Measurements from ENCODE around the gene RIN3.

RIN3 gene

DNA sequence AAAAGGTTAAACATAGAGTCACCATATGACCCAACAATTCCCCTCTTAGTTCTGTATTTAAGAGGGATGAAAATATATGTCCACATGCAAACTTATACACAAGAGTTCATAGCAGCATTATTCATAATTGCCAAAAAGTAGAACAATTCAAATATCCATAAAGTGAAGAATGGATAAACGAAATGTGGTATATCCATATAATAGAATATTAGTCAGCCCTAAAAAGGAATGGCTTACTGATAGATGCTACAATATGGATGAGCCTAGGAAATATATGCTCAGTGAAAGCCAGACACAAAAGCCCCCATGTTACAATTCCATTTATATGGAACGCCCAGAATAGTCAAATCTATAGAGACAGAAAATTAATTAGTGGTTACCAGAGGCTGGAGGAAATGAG, 44.1 kb upstream of the RIN3 start:
- DNase-seq (ENCODE audit: low read depth): no peak
- TF ChIP-seq, protein P1, sequence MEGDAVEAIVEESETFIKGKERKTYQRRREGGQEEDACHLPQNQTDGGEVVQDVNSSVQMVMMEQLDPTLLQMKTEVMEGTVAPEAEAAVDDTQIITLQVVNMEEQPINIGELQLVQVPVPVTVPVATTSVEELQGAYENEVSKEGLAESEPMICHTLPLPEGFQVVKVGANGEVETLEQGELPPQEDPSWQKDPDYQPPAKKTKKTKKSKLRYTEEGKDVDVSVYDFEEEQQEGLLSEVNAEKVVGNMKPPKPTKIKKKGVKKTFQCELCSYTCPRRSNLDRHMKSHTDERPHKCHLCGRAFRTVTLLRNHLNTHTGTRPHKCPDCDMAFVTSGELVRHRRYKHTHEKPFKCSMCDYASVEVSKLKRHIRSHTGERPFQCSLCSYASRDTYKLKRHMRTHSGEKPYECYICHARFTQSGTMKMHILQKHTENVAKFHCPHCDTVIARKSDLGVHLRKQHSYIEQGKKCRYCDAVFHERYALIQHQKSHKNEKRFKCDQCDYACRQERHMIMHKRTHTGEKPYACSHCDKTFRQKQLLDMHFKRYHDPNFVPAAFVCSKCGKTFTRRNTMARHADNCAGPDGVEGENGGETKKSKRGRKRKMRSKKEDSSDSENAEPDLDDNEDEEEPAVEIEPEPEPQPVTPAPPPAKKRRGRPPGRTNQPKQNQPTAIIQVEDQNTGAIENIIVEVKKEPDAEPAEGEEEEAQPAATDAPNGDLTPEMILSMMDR (IDR thresholded peaks at IDR 0.05; ENCODE audit: low read depth, low read length): no peak
- TF ChIP-seq, protein P2, sequence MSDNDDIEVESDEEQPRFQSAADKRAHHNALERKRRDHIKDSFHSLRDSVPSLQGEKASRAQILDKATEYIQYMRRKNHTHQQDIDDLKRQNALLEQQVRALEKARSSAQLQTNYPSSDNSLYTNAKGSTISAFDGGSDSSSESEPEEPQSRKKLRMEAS (IDR thresholded peaks at IDR 0.05; ENCODE audit: low read depth, low read length): no peak
- TF ChIP-seq POLR2A (IDR thresholded peaks at IDR 0.05; ENCODE audit: extremely low read depth, insufficient read length) (no peak), MYC (IDR thresholded peaks at IDR 0.05; ENCODE audit: low read depth, low read length) (no peak)

DNA sequence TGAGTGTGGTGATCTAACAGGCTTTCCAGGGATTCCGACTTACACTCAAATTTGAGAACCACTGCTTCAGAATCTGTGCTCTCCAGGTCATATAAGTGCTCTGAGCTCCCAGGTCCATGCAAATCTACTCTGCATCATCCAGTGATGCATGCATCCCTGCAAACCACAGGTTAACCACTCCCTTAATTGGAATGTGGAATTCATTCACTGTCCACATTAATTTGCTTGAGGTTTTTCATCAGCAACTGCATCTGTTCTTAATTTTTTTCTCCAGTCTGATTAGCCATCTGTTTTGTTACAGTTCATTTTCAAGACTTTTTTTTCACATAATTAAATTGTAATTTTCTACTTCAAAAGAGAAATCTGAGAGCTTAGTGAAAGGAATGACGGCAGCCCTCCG, 43.4 kb upstream of the RIN3 start:
- TF ChIP-seq, protein P2 (IDR thresholded peaks at IDR 0.05; ENCODE audit: low read depth, low read length): no peak
- TF ChIP-seq POLR2A (IDR thresholded peaks at IDR 0.05; ENCODE audit: extremely low read depth, insufficient read length) (no peak), MYC (IDR thresholded peaks at IDR 0.05; ENCODE audit: low read depth, low read length) (no peak)
- TF ChIP-seq, protein P1 (IDR thresholded peaks at IDR 0.05; ENCODE audit: low read depth, low read length): no peak
- H3K4me3 ChIP-seq (ENCODE audit: low read depth, low read length): no peak overlapping the region
- DNase-seq (ENCODE audit: low read depth): no peak

More for the DNA sequence above, 44.1 kb upstream of the RIN3 start:
- H3K4me3 ChIP-seq (ENCODE audit: low read depth, low read length): no peak overlapping the region

DNA sequence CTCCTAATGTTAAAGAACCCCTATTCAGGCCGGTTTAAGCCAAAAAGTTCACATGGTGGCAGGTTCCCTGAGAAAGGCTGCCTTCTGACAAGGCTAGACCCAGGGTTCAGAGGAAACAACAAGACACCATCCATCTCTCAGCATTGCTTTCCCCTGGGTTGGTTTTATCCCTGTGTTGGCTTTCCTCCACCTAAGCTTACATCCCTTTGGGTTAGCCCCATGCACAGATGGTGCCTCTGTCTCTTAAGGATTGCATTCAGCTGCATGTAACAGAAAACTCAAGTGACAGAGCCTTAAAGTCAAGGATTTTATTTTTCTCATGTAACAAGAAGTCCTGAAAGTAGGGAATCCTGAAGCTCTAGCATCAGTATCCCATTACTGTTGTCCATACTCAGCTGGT, 42.8 kb upstream of the RIN3 start:
- DNase-seq (ENCODE audit: low read depth): no peak
- no peak for TF ChIP-seq POLR2A (IDR thresholded peaks at IDR 0.05; ENCODE audit: extremely low read depth, insufficient read length)
- TF ChIP-seq, protein P2 (IDR thresholded peaks at IDR 0.05; ENCODE audit: low read depth, low read length): no peak
- no peak for TF ChIP-seq MYC (IDR thresholded peaks at IDR 0.05; ENCODE audit: low read depth, low read length)
- TF ChIP-seq, protein P1 (IDR thresholded peaks at IDR 0.05; ENCODE audit: low read depth, low read length): no peak
- no peak overlapping the region for H3K4me3 ChIP-seq (ENCODE audit: low read depth, low read length)

DNA sequence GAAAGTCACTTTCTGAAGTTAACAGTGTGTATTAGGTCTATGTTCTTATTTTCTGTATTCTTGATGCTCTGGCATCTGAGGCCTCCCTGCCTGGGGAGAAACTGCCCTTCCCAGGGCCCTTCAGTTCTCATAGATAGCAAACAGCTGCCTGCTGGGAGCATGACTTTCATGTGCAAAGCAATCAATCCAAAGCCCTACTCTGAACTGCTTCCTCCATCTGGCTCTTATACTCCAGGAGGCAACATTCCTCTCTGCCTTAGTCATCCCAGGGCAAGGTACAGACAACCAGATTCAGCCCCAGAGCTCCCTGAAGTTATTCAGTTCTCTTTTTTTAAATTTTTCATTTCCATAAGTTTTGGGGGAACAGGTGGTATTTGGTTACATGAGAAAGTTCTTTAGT, 41.7 kb upstream of the RIN3 start:
- H3K4me3 ChIP-seq (ENCODE audit: low read depth, low read length): no peak overlapping the region
- TF ChIP-seq, protein P1 (IDR thresholded peaks at IDR 0.05; ENCODE audit: low read depth, low read length): no peak
- TF ChIP-seq, protein P2 (IDR thresholded peaks at IDR 0.05; ENCODE audit: low read depth, low read length): no peak
- TF ChIP-seq POLR2A (IDR thresholded peaks at IDR 0.05; ENCODE audit: extremely low read depth, insufficient read length) (no peak), MYC (IDR thresholded peaks at IDR 0.05; ENCODE audit: low read depth, low read length) (no peak)
- no peak for DNase-seq (ENCODE audit: low read depth)

DNA sequence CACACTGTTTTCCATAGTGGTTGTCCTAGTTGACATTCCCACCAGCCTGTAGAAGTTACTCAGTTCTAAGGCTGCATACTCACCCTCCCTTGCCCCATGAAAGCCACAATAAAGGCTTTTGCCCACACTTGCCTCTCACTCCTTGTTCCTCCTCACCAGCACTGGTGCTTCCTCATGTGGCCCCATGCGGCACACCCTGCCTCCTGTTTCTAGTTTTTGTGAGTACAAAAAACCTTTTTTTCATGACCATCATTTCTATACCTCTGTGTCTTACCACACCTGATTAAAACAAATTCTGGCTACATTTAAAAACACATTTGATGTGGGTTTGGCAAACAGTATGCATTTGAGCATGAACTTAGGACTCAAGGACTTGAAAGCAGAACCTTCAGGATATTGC, 40.7 kb upstream of the RIN3 start:
- TF ChIP-seq, protein P1 (IDR thresholded peaks at IDR 0.05; ENCODE audit: low read depth, low read length): no peak
- TF ChIP-seq MYC (IDR thresholded peaks at IDR 0.05; ENCODE audit: low read depth, low read length) (0 out of 2 replicates have a peak, but pooled peaks have one; percentile 13), POLR2A (IDR thresholded peaks at IDR 0.05; ENCODE audit: extremely low read depth, insufficient read length) (no peak)
- TF ChIP-seq, protein P2 (IDR thresholded peaks at IDR 0.05; ENCODE audit: low read depth, low read length): peak; percentile 58; the same call in 1 of the 2 replicates
- DNase-seq (ENCODE audit: low read depth): peak; percentile 69
- H3K4me3 ChIP-seq (ENCODE audit: low read depth, low read length): no peak overlapping the region

Measured in NB4 (cell line).